ENCODE data around the gene TSPAN9. TPM values are rescaled to one million over a fixed set of nuclear protein-coding genes. Genes with fewer than 3 reads are reported as not detected.

The TSPAN9 gene
- total and polyA plus RNA-seq, 2 donors from 2014 or later: 62.4 to 81.6 TPM

DNA sequence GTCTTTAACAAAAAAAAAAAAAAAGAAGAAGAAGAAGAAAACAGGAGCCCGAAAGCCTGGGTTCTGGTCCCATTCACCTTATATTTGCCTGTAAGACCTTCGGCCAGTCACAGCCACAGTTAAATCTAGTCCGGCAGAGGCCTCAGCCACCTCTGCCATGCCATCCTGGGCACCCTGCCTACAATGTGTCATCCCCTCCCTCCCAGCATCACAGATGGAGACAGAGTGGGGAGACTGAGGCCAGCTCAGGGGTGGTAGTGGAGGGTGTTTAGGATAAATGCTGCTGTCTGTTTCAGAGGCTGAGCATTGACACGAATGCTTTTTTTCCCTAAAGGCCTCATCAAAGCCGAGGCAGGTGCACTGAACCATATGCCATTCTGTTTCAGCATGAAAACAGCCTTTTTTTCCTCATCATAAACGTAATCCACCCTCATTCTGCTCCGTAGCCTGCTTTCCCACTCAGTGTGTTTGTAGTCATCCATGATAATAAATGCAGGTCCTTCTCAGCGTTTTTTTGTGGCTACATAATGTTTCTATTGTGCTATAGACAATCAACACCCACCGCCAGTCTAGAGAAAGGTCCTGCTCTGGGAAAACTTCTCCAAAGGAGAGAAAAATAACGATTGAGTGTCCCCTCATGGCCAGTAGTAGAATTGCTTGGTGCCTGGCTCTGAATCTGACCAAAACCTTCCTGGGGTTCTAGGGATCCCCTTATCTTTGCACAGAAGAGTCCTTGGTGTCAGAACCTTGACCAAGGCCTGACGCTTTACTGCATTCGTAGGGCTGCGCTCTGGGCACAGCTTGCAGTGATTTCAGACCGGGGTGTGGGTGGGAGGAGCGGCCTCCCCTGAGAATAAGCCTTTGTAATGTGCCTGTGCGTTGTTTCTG is 41.1 kb upstream of the TSPAN9 start:
- Histone ChIP-seq H3K27me3 (ENCODE audit: control insufficient read depth, insufficient read depth, low read length) (no peaks in the 10 kb centered on the region), H3K9me3 (ENCODE audit: control insufficient read depth in 2 of 3, insufficient read depth in 1 of 3, low read length in 3 of 3) (no peaks in the 10 kb centered on the region), H3K4me1 (ENCODE audit: control insufficient read depth in 2 of 3, insufficient read depth in 2 of 3, low read depth in 1 of 3, low read length in 3 of 3) (peaks cover 0 to 7% (median 0%) of the 10 kb centered on the region in 3 donors), H3K9ac (ENCODE audit: low read length in 3 of 3) (no peak overlapping the region), H3K36me3 (ENCODE audit: control insufficient read depth in 2 of 3, insufficient read depth in 3 of 3, low read length in 3 of 3) (peaks cover 0 to 6% (median 0%) of the 10 kb centered on the region in 3 donors), H3K27ac (ENCODE audit: low read depth in 2 of 2, low read length in 2 of 2) (no peak overlapping the region), H3K4me3 (ENCODE audit: low read length in 3 of 3) (no peak overlapping the region)
- DNase-seq (peak in 1 of 5 donors; percentile 23), FAIRE-seq (no peak)
- TF ChIP-seq CTCF (IDR thresholded peaks at IDR 0.05; ENCODE audit: borderline replicate concordance, extremely low read depth, insufficient read depth): no peak
- intact Hi-C loops (cut with DNase I): loop anchor here (10.0 kb wide), 1 partner anchor 181 kb away; the partner anchor contains the start of gene TEX52

- peaks cover 0 to 6% (median 0%) of the 10 kb centered on the region in 3 donors for H3K36me3 ChIP-seq (ENCODE audit: control insufficient read depth in 2 of 3, insufficient read depth in 3 of 3, low read length in 3 of 3)
- H3K4me3 ChIP-seq (ENCODE audit: low read length in 3 of 3): no peak overlapping the region
- H3K9ac ChIP-seq (ENCODE audit: low read length in 3 of 3): no peak overlapping the region
- H3K27ac ChIP-seq (ENCODE audit: low read depth in 2 of 2, low read length in 2 of 2): no peak overlapping the region
- no peaks in the 10 kb centered on the region for H3K9me3 ChIP-seq (ENCODE audit: control insufficient read depth in 2 of 3, insufficient read depth in 1 of 3, low read length in 3 of 3)
- intact Hi-C loops (cut with DNase I): loop anchor here (10.0 kb wide), 1 partner anchor 182 kb away; the partner anchor contains the start of gene TEX52
- peak in 1 of 5 donors; percentile 23 for DNase-seq
- TF ChIP-seq CTCF (IDR thresholded peaks at IDR 0.05; ENCODE audit: borderline replicate concordance, extremely low read depth, insufficient read depth): no peak
- H3K4me1 ChIP-seq (ENCODE audit: control insufficient read depth in 2 of 3, insufficient read depth in 2 of 3, low read depth in 1 of 3, low read length in 3 of 3): peaks cover 0 to 5% (median 0%) of the 10 kb centered on the region in 3 donors
- no peak for FAIRE-seq
- H3K27me3 ChIP-seq (ENCODE audit: control insufficient read depth, insufficient read depth, low read length): no peaks in the 10 kb centered on the region
Observed at GRCh38 chr12:3036901-3037600, 40.1 kb upstream of the TSPAN9 start.

DNA sequence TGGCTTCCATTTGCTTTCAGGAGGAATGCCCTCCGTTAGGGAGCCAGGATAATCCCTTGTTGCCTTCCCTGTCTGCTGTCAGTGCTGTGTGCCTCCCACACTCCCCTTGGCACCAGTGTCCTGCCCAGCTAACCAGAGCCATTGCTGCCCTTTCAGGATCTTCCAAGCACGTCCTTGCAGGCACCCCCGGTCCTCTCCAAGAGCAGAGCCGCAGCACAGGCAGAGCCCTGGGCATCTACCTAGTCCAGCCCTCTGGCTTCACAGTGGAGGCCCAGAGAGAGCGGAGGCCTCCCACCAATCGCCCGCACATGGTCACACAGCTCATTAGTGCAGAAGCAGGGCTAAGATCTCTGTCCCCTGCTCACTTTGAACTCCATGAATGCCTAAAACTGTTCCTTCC is 39.0 kb upstream of the TSPAN9 start:
- no peak overlapping the region for H3K27ac ChIP-seq (ENCODE audit: low read depth in 2 of 2, low read length in 2 of 2)
- no peaks in the 10 kb centered on the region for H3K9me3 ChIP-seq (ENCODE audit: control insufficient read depth in 2 of 3, insufficient read depth in 1 of 3, low read length in 3 of 3)
- no peak for TF ChIP-seq CTCF (IDR thresholded peaks at IDR 0.05; ENCODE audit: borderline replicate concordance, extremely low read depth, insufficient read depth)
- peak in 1 of 5 donors; percentile 29 for DNase-seq
- no peak for FAIRE-seq
- no peak overlapping the region for H3K4me3 ChIP-seq (ENCODE audit: low read length in 3 of 3)
- H3K4me1 ChIP-seq (ENCODE audit: control insufficient read depth in 2 of 3, insufficient read depth in 2 of 3, low read depth in 1 of 3, low read length in 3 of 3): peaks cover 0 to 10% (median 0%) of the 10 kb centered on the region in 3 donors
- intact Hi-C loops (cut with DNase I): loop anchor here (10.0 kb wide), 1 partner anchor 183 kb away; the partner anchor contains the start of gene TEX52
- no peak overlapping the region for H3K9ac ChIP-seq (ENCODE audit: low read length in 3 of 3)
- peaks cover 0 to 6% (median 0%) of the 10 kb centered on the region in 3 donors for H3K36me3 ChIP-seq (ENCODE audit: control insufficient read depth in 2 of 3, insufficient read depth in 3 of 3, low read length in 3 of 3)
- no peaks in the 10 kb centered on the region for H3K27me3 ChIP-seq (ENCODE audit: control insufficient read depth, insufficient read depth, low read length)
